A673 (cell line): ENCODE measurements around the gene INO80C.

Experiments
- CTCF ChIP-seq: fragments of 300-800, 200-600 bp; sonication (generic); conservative IDR thresholded peaks from 2 replicates; pipeline ENCODE4 v1.5.1; 2017; ENCODE audit warnings: low read depth, mild to moderate bottlenecking, antibody characterized with exemption, low read length, moderate library complexity, mixed read lengths
- EZH2 ChIP-seq: fragments of 200-600 bp; sonication (generic); IDR thresholded peaks from 2 replicates; pipeline ENCODE4 v1.6.1; 2017; ENCODE audit warnings: borderline replicate concordance, low read depth, mild to moderate bottlenecking, mixed read lengths, antibody characterized with exemption, low read length; ENCODE audit not compliant: poor library complexity, severe bottlenecking

DNA sequence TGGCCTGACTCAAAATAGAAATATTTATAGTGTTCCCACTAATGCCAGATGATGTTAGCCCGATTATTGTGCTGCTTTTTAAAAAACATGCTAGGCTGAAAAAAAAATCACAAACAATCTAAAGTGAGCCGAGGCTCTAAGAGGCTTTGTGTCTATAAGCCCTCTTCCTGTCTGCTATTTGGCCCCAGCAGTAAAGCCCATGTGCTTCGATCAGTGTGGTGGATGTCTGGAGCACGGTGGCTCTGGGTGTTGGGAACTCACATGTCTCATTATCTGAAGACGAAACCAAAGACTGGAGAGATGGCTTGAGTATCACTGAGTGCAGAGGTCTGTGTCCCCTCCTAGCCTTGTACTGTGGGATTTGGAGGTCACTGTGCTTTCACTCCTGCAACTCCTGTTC lies 55.1 kb downstream of the INO80C start:
- TF ChIP-seq CTCF (no peak), EZH2 (no peak)
